Measurements from ENCODE around the gene RNF208.

DNA sequence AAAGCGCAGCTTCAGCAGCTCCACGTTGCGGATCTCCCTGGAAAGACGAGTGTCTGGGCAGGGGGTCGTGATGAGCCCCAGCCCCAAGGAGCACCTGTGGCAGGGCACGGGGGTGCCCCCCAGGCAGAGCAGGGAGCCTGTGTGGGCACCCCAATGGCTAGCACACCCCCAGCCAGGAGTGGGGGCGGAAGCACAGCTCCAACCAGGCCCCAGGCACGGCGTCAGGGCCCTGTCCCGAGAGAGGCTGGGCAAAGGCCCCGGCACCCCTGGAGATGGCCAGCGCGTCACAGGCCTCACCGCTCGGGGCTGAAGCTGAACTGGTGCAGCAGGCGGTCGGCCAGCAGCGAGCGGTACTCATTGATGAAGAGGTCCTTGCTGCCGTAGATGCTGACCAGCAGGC is 41.5 kb downstream of the RNF208 start:
- TF ChIP-seq, protein P1, sequence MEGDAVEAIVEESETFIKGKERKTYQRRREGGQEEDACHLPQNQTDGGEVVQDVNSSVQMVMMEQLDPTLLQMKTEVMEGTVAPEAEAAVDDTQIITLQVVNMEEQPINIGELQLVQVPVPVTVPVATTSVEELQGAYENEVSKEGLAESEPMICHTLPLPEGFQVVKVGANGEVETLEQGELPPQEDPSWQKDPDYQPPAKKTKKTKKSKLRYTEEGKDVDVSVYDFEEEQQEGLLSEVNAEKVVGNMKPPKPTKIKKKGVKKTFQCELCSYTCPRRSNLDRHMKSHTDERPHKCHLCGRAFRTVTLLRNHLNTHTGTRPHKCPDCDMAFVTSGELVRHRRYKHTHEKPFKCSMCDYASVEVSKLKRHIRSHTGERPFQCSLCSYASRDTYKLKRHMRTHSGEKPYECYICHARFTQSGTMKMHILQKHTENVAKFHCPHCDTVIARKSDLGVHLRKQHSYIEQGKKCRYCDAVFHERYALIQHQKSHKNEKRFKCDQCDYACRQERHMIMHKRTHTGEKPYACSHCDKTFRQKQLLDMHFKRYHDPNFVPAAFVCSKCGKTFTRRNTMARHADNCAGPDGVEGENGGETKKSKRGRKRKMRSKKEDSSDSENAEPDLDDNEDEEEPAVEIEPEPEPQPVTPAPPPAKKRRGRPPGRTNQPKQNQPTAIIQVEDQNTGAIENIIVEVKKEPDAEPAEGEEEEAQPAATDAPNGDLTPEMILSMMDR (IDR thresholded peaks at IDR 0.05; ENCODE audit: extremely low read depth in 1 of 2, insufficient read depth in 1 of 2, low read depth in 1 of 2, low read length in 2 of 2), result no peak
- no peak for TF ChIP-seq POLR2AphosphoS5 (IDR thresholded peaks at IDR 0.05; ENCODE audit: insufficient read depth, low read depth, low read length)
- no peak for TF ChIP-seq POLR2A (IDR thresholded peaks at IDR 0.05; ENCODE audit: low read depth, low read length)
- no peak for TF ChIP-seq EZH2 (IDR thresholded peaks at IDR 0.05; ENCODE audit: borderline replicate concordance, low read depth, low read length, severe bottlenecking)
- no peak for TF ChIP-seq JUN (IDR thresholded peaks at IDR 0.05; ENCODE audit: borderline replicate concordance, insufficient read depth, insufficient read length, low read depth)

Measured in endothelial cell of umbilical vein (primary cell).